NCI-H1048 (cell line): Measurements from ENCODE around the gene NBAS.

ENCODE experiments used
- DNase-seq: peaks from one replicate; lab custom pipeline; 2025; lab: John Stamatoyannopoulos, UW

NBAS gene

DNA sequence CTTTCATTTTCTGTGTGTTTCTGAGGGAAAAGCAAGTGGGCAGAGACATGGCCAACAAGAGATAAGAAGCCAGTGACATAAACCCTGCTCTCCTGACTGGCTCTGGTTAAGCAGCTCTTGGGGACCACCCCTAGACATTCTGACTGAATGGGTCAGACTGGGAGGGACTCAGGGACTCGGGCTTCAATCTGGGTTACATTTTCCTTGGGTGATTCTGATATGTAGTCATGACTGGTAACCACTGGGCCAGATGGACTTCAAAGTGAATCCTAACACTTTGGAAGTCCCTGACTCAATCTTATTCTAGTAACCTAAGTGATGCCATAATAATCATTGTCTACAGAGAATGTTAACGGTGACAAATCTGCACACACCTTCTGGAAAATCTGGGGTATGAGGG is 397.8 kb downstream of the NBAS start:
- DNase-seq = no peak

GRCh38 chr2:15162620-15163019 is 398.5 kb downstream of the NBAS start:
- no peak for DNase-seq

DNA sequence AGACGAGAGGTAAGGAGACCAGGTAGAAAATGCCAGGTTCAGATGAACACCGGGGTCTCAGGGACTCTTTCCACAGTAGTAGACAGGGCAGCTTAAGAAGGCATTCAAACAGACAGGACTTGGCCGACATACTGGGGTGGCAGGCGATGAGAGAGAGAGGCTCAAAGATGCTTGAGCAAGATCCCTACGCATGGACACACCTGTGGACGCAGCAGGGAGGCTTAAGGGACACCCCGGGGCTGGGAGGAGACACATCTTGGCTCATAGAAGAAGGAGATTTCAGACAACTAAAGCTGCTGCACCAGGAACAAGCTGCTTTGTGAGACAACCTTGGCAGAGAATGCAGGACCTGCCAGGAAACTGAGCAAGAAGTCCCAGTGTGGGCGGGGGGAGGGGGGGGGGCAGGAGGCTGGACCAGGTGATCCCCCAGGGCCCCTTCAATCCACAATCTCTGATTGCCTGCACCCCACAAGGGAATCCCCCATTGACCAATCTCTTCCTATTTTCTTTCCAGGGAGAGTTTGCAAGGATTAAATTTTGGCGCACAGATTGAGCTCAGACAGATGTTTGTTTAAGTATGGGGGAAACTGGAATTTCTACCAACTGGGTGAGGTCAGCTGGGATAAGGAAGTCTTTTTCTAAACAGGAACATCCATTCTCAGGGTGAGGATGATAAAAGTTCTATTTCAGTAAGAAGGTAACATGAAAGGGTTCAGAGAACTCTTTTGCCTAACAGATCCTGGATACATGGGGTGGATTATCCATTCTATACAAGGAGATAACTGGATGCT is 400.7 kb downstream of the NBAS start:
- no peak for DNase-seq

- DNase-seq = no peak
These were observed 401.4 kb downstream of the NBAS start for GRCh38 chr2:15159751-15160177.

DNA sequence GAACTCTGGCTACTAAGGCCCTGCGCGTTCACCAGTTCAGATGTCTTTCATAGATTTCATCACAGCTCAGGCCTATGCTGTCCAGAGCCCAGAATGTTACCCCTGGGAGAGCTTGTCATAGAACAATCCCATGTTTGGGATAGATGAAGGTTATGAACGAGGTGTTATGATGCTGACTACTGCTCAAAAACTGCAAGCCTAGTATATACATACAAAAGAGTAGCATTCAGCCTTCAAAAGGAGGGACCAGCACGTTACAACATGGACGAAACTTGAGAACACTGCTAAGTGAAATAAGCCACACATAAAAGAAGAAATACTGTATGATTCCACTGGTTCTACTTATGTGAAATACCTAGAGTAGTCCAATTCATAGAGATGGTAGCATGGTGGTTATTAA is 401.9 kb downstream of the NBAS start:
- DNase-seq = no peak

DNA sequence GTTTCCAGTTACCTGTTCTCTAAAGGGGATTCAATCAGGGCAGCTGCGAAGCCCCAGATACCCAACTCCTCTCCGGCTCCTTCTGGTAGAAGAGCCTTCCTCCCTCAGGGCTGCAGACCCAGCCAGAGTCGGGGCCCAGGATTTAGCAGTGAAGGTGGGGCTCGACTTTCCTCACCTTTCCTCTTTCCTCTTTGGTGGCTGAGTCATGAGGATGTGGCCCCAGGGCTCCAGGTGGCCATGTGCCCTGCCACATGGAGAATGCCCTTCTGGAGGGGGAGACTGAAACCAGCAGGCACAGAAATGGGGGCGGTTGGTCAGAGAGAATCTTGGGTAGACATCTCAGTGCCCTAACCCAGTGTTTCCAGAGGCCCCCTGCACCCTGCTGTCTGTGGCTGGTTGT is 402.6 kb downstream of the NBAS start:
- no peak for DNase-seq

GRCh38 chr2:15158100-15158499 is 403.0 kb downstream of the NBAS start:
- no peak for DNase-seq

- no peak for DNase-seq
These were observed 405.1 kb downstream of the NBAS start for GRCh38 chr2:15155959-15156574.

DNA sequence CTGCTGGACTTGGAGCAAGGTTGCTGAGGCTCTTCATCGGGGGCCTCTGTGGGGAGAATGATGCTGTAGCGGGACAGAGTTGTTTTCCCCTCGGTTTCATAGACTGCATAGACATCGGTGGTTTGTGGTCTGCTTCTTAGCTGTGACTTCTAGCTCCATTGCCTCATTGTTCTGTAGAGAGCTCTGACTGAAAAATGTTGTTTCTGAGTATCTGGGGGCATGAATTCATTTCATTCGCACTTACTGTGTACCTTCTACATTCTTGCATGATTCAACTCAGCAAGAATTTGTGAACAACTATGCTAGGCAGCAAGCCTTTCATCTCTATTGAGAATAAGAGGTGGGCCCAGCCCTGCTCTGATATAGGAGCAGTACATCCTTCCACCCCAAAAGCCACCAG is 406.8 kb downstream of the NBAS start:
- no peak for DNase-seq

DNA sequence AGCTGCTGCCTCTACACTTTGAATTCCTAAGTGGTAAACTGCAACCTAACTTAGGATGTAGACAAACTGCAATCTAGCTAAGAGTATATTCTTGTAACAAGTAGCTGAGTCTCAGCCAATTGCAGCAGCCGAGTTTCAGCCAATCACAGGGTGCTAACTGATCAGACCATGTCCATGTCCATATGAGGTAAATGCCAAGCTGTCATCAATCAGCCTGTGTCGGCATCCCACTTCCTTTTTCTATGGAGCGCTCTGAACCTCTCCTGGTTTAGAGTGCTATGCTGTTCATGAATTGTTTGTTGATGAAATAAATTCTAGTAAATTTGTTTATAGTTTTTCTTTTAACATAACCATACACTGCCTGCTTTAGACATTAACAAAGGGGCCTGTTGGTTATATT is 408.8 kb downstream of the NBAS start:
- DNase-seq = no peak

GRCh38 chr2:15149063-15149462 is 412.1 kb downstream of the NBAS start:
- DNase-seq = no peak

- DNase-seq = no peak
These were observed 413.5 kb downstream of the NBAS start for GRCh38 chr2:15147591-15147990.

- DNase-seq = no peak
These were observed 414.2 kb downstream of the NBAS start for GRCh38 chr2:15146960-15147359.

DNA sequence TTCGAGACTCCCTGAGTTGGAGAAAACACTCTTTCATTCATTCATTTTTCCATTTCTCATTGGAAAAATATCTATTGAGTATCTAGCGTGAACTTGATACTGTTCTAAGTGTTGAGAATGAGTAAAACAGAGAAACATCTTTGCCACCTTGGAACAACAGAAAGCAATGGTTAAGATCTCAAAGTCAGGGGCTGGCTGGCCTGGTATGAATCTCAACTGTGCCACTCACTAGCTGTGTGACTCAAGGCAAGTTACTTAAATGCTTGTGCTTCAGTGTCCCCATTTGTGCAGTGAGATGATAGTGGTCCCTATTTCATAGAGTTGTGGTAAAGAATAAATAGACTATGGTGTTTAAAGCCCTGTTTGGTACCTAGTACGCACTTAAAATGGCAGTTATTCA is 415.2 kb downstream of the NBAS start:
- no peak for DNase-seq

GRCh38 chr2:15145046-15145817 is 415.9 kb downstream of the NBAS start:
- DNase-seq = no peak

GRCh38 chr2:15142069-15142689 is 419.0 kb downstream of the NBAS start:
- DNase-seq = no peak

GRCh38 chr2:15141211-15141610 is 419.9 kb downstream of the NBAS start:
- DNase-seq = no peak

- DNase-seq = no peak
These were observed 424.5 kb downstream of the NBAS start for GRCh38 chr2:15136639-15137038.

- no peak for DNase-seq
These were observed 426.2 kb downstream of the NBAS start for GRCh38 chr2:15134957-15135356.

DNA sequence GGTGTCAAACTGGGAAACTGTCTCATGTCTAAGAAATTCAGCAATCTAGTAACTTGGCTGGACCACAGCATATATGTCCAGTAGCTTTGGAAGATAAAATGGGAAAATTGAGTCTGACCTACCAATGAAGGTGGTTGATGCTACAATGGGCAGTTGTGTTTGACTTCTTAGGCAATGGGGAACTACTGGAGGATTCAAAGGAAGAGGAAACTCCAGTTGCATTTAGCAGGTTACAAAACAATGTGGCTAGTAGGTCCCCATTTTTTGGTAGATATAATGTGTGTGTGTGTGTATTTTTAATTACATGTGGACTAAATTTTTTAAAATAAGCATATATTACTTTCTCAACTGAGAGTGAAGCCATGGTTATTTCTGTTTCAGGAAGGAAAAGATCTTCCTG is 427.7 kb downstream of the NBAS start:
- DNase-seq = no peak

DNA sequence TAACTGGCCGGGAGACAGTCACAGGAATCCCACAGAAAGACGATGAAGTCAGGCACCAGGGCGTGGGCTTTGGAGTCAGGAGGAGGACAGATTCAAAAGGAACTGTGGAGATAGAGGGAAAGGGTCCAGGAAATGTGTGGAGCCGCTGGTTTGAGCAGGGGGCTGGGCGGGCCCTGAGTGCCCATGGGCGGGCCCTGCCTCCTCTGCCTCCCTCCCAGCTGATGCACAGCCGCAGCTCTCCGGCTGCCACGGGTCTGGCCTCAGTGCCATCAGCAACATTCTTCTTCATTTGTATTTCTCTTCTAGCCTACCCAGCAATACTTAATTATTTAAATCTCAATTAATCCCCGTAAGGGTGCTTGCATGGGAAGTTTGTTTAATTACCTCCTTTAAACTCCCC is 432.3 kb downstream of the NBAS start:
- no peak for DNase-seq

DNA sequence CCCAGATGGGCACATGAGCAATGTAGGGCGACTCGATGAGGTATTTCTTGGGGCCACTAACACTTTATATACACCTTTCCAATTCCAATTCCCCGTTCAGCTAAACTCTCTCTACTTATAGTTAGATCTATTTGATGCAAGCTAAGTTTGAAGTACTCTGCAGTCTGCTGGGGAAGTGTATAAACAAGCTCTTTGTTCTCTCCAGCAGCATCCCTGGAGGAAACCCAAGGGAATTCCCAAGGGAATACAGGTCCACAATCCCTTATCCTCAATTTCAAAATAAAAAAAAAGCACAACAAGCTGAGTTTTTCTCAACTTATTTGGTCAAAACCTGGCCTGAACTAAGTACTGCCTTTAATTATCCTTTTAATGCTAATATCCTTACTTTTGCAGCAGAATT is 433.3 kb downstream of the NBAS start:
- DNase-seq = no peak

GRCh38 chr2:15127301-15127700 is 433.8 kb downstream of the NBAS start:
- DNase-seq = no peak
